Stimulated activated naive CD8-positive, alpha-beta T cell treated with anti-CD3 and anti-CD28 coated beads, Interleukin-15, Interleukin-2, amounts not matched to agents 100 U/mL and 50 U/mL, for 24 hours (primary cell): ENCODE data around the gene CYBA.

Source experiments
- ATAC-seq: fragments of 150-1000 bp; cut with Tn5 transposase; one replicate; pipeline ENCODE4 v1.10.0; 2021
- DNase-seq: peaks from one replicate; pipeline ENCODE4 v3.0.0; 2021

CYBA gene

GRCh38 chr16:88662222-88662842 is 11.5 kb upstream of the CYBA start:
- ATAC-seq = no peak
- DNase-seq = no peak

GRCh38 chr16:88661468-88661867 is 10.6 kb upstream of the CYBA start:
- DNase-seq (no peak), ATAC-seq (no peak)

- DNase-seq (no peak), ATAC-seq (no peak)
These were observed 8.3 kb upstream of the CYBA start for GRCh38 chr16:88659160-88659559.

GRCh38 chr16:88658714-88659113 is 7.9 kb upstream of the CYBA start:
- no peak for DNase-seq

GRCh38 chr16:88657371-88657770 is 6.5 kb upstream of the CYBA start:
- ATAC-seq (no peak), DNase-seq (no peak)

More at GRCh38 chr16:88658714-88659113, 7.9 kb upstream of the CYBA start:
- ATAC-seq = no peak

- DNase-seq = no peak
- no peak for ATAC-seq
These were observed 5.6 kb upstream of the CYBA start for GRCh38 chr16:88656291-88656980.

- ATAC-seq (no peak), DNase-seq (no peak)
These were observed 5.0 kb upstream of the CYBA start for GRCh38 chr16:88655733-88656281.

GRCh38 chr16:88655053-88655732 is 4.3 kb upstream of the CYBA start:
- ATAC-seq = no peak
- DNase-seq = no peak

- ATAC-seq (no peak), DNase-seq (no peak)
These were observed 3.7 kb upstream of the CYBA start for GRCh38 chr16:88654363-88655052.

GRCh38 chr16:88653596-88654362 is 2.9 kb upstream of the CYBA start:
- ATAC-seq = no peak
- DNase-seq = no peak

- DNase-seq = no peak
- no peak for ATAC-seq
These were observed 2.2 kb upstream of the CYBA start for GRCh38 chr16:88653101-88653500.

GRCh38 chr16:88652762-88653063 is 1.9 kb upstream of the CYBA start:
- no peak for ATAC-seq
- no peak for DNase-seq

- ATAC-seq = no peak
- no peak for DNase-seq
These were observed 1.3 kb upstream of the CYBA start for GRCh38 chr16:88651989-88652761.

GRCh38 chr16:88651276-88651988 is 579 bp upstream of the CYBA start:
- peak; percentile 85 for DNase-seq

GRCh38 chr16:88649924-88650748 is 717 bp downstream of the CYBA start:
- ATAC-seq = no peak
- peak; percentile 48 for DNase-seq

More at GRCh38 chr16:88651276-88651988, 579 bp upstream of the CYBA start:
- ATAC-seq = peak; percentile 92

GRCh38 chr16:88649195-88649923 is 1.5 kb downstream of the CYBA start:
- ATAC-seq = no peak

GRCh38 chr16:88647178-88648070 is 3.4 kb downstream of the CYBA start:
- ATAC-seq (no peak), DNase-seq (no peak)

More at GRCh38 chr16:88649195-88649923, 1.5 kb downstream of the CYBA start:
- no peak for DNase-seq
